ENCODE measurements around the gene ZNF611. TPM values are rescaled to one million over a fixed set of nuclear protein-coding genes. Genes with fewer than 3 reads are reported as not detected.
"Not testable (repeated sequence)": the region's sequence is repeated elsewhere in the genome, so short reads cannot be mapped to it uniquely, and the experiment has no call there.

ZNF611 gene
- 27.9 TPM for total RNA-seq

- DNase-seq (ENCODE audit: low spot score) = peak; percentile 99
Measured at GRCh38 chr19:52734893-52735661, at the start of gene ZNF611. TSS of gene ZNF611 (minus strand) at chr19:52735044. CDS start at chr19:52715894, 19,150 bp downstream.

GRCh38 chr19:52782864-52783263 is 48.0 kb upstream of the ZNF611 start:
- DNase-seq (ENCODE audit: low spot score) = not testable (repeated sequence)

DNA sequence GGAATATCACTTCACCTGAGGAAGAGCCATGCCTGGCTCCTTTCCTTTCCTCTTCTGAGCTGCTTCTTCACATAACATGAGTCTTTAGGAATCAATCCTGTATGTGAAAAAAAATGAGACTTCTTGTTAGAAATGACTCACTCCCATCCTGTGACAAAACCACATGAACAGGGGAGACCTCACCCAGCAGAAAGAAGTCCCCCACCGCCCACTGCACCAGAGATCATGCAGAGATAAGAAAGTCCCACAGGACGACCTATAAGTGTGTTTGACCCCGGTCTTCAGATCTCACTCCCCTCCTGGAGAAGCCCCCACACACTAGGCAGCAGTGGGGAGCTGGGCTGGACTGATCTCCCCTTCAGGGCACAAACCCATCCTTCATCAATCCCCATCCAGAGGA is 44.0 kb upstream of the ZNF611 start:
- DNase-seq (ENCODE audit: low spot score) = no peak

- not testable (repeated sequence) for DNase-seq (ENCODE audit: low spot score)
Measured at GRCh38 chr19:52756447-52756846, 21.6 kb upstream of the ZNF611 start.

GRCh38 chr19:52749780-52750179 is 14.9 kb upstream of the ZNF611 start:
- DNase-seq (ENCODE audit: low spot score) = no peak

DNA sequence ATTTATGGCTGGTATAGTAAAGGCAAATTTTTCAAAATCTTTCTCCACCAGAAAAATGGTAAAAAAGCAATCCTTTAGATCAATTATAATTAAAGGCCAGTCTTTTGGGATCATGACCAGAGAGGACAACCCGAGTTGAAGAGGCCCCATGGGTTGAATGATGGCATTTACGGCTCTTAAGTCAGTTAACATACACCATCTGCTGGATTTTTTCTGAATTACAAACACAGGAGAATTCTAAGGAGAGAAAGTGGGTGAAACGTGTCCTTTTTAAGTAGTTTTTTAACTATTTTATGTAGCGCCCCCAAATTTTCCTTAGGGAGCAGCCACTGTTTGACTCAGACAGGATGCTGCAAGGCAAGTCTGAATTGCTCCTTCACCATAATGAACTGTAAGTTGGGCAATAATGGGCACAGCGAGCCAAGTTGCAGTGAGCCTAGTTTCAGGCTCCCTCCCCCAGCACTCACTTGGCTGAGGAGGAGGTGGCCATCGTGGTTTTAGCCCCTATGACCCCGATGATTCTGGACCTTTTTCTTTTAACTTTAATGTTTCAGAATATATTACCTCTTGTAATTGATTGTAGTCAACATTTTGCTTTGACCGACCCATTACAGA is 13.6 kb upstream of the ZNF611 start:
- no peak for DNase-seq (ENCODE audit: low spot score)

GRCh38 chr19:52745919-52746318 is 11.1 kb upstream of the ZNF611 start:
- DNase-seq (ENCODE audit: low spot score) = not testable (repeated sequence)

- DNase-seq (ENCODE audit: low spot score) = no peak
Measured at GRCh38 chr19:52743091-52743490, 8.2 kb upstream of the ZNF611 start.

GRCh38 chr19:52742516-52742915 is 7.7 kb upstream of the ZNF611 start:
- DNase-seq (ENCODE audit: low spot score) = no peak

DNA sequence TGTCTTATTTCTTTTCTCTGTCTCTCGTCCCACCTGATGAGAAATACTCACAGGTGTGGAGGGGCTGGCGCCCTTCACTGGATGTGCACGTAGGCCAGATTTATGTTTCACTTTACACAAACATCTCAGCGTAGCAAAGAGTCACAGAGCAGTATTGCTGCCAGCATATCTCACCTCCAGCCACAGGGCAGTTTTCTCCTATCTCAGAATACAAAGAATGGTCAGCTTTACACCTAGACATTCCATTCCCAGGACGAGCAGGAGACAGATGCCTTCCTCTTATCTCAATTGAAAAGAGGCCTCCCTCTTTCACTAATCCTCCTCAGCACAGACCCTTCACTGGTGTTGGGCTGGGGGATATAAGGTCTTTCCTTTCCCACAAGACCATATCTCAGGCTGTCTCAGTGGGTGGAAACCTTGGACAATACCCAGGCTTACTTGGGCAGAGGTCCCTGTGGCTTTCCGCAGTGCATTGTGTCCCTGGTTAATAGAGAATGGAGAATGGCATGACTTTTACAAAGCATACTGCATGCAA is 7.2 kb upstream of the ZNF611 start:
- DNase-seq (ENCODE audit: low spot score) = no peak

GRCh38 chr19:52741371-52741770 is 6.5 kb upstream of the ZNF611 start:
- DNase-seq (ENCODE audit: low spot score) = not testable (repeated sequence)

DNA sequence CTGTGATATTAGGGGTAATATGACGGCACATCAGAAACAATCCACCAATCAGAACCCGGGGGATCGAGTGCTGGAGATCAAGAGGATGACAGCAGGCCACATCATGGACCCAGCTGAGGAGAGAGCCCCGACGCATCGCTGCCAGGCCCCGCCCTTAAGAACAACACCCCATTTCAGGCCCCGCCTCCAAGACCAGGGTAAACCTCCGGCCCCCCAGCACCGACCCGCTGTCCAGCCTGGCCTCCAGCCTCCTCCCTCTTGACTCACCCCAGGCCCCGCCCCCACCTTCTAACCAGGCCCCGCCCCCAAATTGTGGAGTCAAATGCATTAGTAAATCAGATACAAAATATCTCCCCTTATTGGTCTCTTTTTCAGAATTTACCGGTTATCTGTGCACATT is 4.7 kb upstream of the ZNF611 start:
- no peak for DNase-seq (ENCODE audit: low spot score)

DNA sequence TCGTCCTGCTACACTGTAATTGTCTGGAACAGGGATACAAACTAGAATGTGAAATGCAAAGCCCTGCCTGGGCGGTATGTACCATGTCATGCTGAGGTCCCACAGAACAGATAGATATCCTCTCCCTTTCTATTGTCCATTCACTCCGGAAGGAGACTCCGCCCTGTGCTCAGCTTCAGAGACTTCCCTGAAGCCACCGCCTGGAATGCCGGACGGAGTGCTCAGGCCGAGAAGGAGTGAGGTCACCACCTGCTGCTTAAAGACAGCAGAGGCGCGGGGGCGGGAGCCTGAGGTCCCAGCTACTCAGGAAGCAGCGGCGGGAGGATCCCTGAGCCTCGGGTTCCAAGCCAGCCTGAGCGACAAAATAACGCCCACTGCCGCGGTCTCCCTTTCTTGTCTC is 890 bp upstream of the ZNF611 start:
- peak; percentile 59 for DNase-seq (ENCODE audit: low spot score)

GRCh38 chr19:52734331-52734892 is 432 bp downstream of the ZNF611 start:
- peak; percentile 45 for DNase-seq (ENCODE audit: low spot score)

GRCh38 chr19:52726051-52726450 is 8.8 kb downstream of the ZNF611 start:
- not testable (repeated sequence) for DNase-seq (ENCODE audit: low spot score)

GRCh38 chr19:52725528-52725961 is 9.3 kb downstream of the ZNF611 start:
- DNase-seq (ENCODE audit: low spot score) = no peak

DNA sequence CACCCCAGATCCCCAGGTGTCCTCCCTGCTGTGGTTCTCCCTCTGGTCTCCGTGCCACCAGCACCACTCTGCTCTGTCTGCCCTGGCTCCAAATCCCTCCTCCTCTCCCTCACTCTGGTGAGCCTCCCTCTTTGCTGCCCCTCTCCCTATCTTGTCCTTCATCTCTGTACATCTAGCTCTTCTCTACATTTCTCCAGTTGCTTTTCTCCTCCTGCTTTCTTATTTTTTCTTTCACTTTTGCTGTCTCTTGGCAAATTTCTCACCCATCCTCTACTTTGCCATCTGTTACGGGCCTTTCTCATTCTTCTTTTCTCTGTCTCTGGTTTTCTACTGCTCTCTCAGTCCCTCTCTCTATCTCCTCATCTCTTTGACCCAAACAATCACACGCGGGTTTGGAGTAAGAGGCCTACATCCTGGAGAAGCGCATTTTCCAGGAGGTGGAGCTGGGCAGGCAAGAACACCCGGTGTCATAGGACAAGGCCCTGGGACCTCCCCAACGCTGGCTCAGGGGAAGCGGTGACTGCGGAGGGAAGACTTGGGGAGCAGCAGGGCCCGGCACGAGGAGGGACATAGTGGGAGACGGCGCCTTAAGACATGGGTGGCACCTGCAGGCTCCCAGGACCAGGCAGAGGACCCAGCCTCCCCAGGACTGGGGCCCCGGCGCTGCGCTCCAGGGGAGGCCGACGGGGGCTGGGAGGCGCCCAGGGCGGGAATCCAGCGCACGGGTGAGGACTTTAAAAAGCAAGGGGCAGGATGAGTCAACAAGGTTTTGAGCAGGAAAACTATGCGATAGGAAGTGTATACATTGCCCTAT is 9.9 kb downstream of the ZNF611 start:
- no peak for DNase-seq (ENCODE audit: low spot score)

GRCh38 chr19:52723907-52724598 is 10.8 kb downstream of the ZNF611 start:
- not testable (repeated sequence) for DNase-seq (ENCODE audit: low spot score)

- no peak for DNase-seq (ENCODE audit: low spot score)
Measured at GRCh38 chr19:52722062-52723003, 12.5 kb downstream of the ZNF611 start.

GRCh38 chr19:52720541-52720940 is 14.3 kb downstream of the ZNF611 start:
- not testable (repeated sequence) for DNase-seq (ENCODE audit: low spot score)
